Myocyte (in vitro differentiated cells): Measurements from ENCODE around the gene STK26. TPM values are rescaled to one million over a fixed set of nuclear protein-coding genes. Genes with fewer than 3 reads are reported as not detected.
"Not testable (repeated sequence)": the region's sequence is repeated elsewhere in the genome, so short reads cannot be mapped to it uniquely, and the experiment has no call there.

Experiments used
- DNase-seq: peaks from one replicate; pipeline ENCODE4 v3.0.0-alpha.2; 2012; ENCODE audit warnings: low read depth
- polyA plus RNA-seq: library from polyadenylated mRNA; unstranded; fragments of >200 nt; gene quantifications from one replicate; pipeline ENCODE4 v1.2.1, GENCODE V29; 2012; ENCODE audit warnings: missing spikeins
- total RNA-seq: library from RNA; depleted of rRNA; stranded (reverse); fragments of >200 nt; gene quantifications from 2 replicates; pipeline ENCODE4 v1.2.3, GENCODE V29; 2014

Gene STK26
- 4.0 and 6.1 TPM in 2 replicates for total RNA-seq
- polyA plus RNA-seq = 0.09 TPM

GRCh38 chrX:132022967-132023895 is at the start of gene STK26:
STK26 (plus strand) TSS chrX:132023302; CDS start chrX:132023618, 316 bp downstream.
- peak; percentile 49 for DNase-seq

DNA sequence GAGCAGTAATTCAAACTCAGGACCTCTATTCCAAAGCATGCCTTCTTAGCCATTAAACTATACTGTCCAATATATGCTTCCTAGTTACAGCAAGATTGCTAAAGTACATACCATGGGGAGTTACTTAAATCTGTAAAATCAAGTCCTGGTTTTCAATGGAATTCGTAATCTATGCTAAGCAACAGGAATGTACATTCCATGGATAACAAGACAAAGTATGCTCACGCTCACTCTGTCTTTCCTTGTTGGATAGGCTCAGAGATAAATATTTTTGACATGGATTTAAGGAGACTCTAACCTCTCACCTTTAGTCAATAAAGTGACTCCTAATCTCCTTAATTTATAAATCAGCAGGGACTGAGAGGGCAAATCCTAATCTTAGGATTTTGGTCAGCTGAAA is 47.3 kb upstream of the STK26 start:
- DNase-seq = no peak

- no peak for DNase-seq
These were observed 45.5 kb upstream of the STK26 start for GRCh38 chrX:131977619-131978018.

DNA sequence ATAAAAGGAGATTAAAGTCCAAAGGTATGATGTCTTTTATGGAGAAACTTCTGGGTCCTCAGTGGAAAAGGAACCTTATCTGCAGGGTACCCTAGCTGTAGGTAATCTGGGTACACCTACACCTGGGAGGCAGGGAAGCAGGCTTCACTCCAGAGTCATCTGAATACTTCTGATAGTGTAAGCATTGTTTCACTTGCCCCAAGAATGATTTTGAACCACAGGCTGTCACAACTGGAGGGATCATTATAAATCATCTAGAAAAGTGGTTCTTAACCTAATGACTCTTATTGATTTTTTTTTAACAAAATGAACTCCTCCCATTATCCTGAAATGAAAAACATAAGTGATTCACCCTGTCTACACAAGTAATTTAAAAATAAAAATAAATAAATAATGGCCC is 44.0 kb upstream of the STK26 start:
- no peak for DNase-seq

DNA sequence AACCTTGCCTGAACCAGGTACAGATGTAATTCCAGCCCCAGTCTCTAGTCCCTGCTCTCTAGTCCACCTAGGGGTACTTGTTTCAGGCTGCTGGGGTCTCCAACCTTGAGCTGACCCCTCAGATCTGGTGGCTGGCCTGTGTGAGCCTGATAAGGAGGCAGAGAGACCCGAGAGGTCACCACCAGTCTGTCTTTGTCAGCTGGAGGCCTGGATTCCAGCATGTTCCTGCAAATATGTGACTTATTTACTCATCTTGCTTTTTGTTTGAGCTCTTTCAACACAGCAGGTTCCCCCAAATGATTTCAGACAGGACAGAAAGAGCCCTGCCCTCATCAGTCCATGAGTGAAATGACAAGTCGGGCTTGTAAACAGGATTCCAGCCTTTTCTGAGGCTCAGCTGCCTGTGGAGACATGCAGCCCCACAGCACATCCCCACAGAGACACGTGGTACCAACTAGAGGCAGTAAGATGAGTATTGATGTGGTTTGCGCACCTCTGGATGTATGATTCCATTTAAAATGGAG is 37.5 kb upstream of the STK26 start:
- peak; percentile 1 for DNase-seq

GRCh38 chrX:131987252-131987651 is 35.9 kb upstream of the STK26 start:
- no peak for DNase-seq

GRCh38 chrX:131988236-131988635 is 34.9 kb upstream of the STK26 start:
- no peak for DNase-seq

DNA sequence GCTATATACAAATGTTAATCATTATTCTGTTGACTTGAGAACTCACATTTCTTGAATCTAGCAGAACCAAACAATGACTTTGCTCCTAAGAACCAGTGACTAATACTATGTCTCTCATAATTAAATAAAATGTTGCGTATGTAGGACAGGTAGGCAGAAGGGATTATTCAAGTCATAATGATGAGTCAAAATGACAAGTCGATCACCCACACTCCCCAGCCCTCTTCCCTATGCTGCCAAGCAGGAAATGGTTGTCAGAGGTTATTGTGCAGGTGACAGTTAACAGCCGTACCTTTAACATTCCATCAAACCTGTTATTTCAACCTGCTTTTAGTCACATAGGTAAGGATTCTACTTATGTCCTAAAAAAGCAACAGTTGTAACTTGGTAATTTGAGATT is 22.0 kb upstream of the STK26 start:
- no peak for DNase-seq

DNA sequence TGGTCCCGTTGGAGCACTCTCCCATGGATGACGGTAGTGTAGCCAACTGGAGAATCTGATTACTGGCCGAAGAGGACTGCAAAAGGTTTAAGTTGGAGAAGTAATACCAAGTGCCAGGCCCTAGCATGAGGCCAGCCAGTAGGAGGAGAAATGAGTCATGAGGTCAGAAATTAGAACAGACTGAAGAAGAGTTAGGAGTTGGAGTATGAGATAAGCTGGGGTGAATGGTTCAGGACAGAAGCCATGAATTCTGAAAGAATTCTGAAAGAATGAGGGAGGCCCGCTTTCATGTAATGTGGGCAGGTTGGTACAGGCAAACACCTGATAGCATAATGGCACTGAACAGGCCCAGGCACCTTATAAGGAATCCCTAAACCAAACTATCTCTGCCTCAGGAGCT is 18.4 kb upstream of the STK26 start:
- DNase-seq = no peak

GRCh38 chrX:132009350-132009749 is 13.8 kb upstream of the STK26 start:
- DNase-seq = no peak

DNA sequence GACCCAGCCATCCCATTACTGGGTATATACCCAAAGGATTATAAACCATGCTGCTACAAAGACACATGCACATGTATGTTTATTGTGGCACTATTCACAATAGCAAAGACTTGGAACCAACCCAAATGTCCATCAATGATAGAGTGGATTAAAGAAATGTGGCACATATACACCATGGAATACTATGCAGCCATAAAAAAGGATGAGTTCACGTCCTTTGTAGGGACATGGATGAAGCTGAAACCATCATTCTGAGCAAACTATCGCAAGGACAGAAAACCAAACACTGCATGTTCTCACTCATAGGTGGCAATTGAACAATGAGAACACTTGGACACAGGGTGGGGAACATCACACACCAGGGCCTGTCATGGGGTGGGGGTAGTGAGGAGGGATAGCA is 12.9 kb upstream of the STK26 start:
- not testable (repeated sequence) for DNase-seq

- no peak for DNase-seq
These were observed 7.2 kb upstream of the STK26 start for GRCh38 chrX:132015875-132016274.

GRCh38 chrX:132016628-132017430 is 6.3 kb upstream of the STK26 start:
- DNase-seq = no peak

- DNase-seq = no peak
These were observed 5.5 kb upstream of the STK26 start for GRCh38 chrX:132017431-132018185.

DNA sequence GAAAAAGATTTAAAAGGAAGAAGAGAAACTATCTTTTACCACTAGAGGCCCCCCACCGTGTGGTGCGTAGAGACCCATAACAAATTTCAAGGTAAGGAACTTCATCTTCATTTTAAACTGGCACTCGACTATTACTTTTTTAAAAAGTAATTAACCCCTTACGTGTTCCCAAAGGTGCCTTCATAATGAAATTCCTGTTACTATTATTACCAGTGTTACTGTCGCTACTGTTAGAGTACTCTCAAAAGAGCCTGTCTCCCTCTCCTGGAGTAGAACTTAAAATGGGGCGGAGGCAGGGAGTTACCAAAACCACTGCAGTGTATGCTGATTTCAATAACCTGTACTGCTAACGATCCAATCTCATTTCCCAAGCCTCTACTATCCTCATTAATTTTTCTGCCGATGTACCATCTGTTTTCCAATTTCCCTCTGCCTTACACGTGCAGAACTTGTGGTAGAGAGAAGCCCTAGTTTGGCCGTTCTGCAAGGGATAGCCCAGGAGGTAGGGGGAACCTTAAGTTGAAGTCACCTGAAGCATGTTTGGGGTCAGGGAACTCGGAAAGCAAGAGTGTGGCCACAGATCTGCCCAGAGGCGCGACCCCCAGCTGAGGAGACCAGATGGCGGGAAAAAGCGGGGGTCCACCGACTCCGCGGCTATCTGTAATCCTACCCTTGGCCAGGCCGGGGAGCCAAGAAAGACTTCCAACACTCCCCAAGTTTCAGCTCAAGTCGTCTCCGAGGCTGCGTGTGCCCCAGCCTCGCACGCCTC is 720 bp upstream of the STK26 start:
- DNase-seq = no peak

- no peak for DNase-seq
These were observed 839 bp downstream of the STK26 start for GRCh38 chrX:132023896-132024386.

- no peak for DNase-seq
These were observed 1.9 kb downstream of the STK26 start for GRCh38 chrX:132025041-132025440.

- DNase-seq = no peak
These were observed 7.2 kb downstream of the STK26 start for GRCh38 chrX:132030264-132030663.

DNA sequence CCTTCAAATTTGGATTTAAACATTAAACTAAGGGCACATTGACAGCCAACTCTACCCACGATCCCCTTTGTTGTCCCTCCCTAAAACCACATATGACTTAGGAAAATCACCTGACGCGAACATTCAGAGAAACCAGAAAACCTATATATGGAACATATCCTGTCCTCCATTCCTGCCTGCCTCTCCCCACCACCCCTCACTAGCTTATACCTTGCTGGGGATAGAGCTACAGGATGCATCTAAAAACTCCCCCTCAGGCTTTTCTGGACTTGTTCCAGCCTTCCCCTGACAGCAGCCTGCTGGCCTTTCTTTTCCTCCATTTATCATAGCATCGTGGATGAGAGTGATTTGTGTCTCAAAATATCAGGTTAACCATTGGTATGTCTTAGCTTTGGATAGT is 8.8 kb downstream of the STK26 start:
- DNase-seq = no peak

DNA sequence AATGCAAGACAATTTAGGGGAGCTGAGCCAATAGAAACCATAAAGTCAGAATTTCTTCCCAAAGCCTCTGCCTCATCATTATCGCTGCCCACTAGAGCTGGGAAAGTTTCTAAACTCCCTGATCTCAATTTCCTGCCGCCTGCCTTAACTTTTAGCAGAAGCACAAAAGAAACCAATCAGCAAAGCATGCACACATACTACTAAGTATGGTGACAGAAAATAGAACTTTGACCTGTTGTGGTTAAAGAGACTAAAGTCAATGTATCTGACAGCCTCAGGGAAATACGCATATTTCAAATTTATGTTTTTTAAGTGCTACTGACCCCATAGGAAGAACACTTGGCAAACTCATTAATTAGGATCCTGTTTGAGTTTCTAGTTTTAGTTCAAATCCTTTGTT is 10.1 kb downstream of the STK26 start:
- no peak for DNase-seq
